GM19324 (cell line): ENCODE measurements around the gene STK35.

Experiments
- ATAC-seq: cut with Tn5 transposase; IDR thresholded peaks from one replicate; pipeline ENCODE4 v1.9.1; 2021; ENCODE audit warnings: mild to moderate bottlenecking, moderate library complexity; ENCODE audit not compliant: unreplicated experiment, low FRiP score

Gene STK35

GRCh38 chr20:2103461-2104153 is 2.0 kb downstream of the STK35 start:
- ATAC-seq: no peak

- no peak for ATAC-seq
These were observed 2.6 kb downstream of the STK35 start for GRCh38 chr20:2104236-2104635.

GRCh38 chr20:2108498-2108897 is 6.9 kb downstream of the STK35 start:
- ATAC-seq: no peak

- ATAC-seq: no peak
These were observed 7.4 kb downstream of the STK35 start for GRCh38 chr20:2108987-2109386.

- no peak for ATAC-seq
These were observed 8.0 kb downstream of the STK35 start for GRCh38 chr20:2109425-2110210.

GRCh38 chr20:2112910-2113309 is 11.3 kb downstream of the STK35 start:
- ATAC-seq: no peak

- no peak for ATAC-seq
These were observed 12.7 kb downstream of the STK35 start for GRCh38 chr20:2114127-2114959.

- no peak for ATAC-seq
These were observed 13.5 kb downstream of the STK35 start for GRCh38 chr20:2114990-2115681.

- ATAC-seq: no peak
These were observed 14.7 kb downstream of the STK35 start for GRCh38 chr20:2116170-2116940.

GRCh38 chr20:2118783-2119182 is 17.2 kb downstream of the STK35 start:
- ATAC-seq: no peak

GRCh38 chr20:2122936-2123335 is 21.3 kb downstream of the STK35 start:
- ATAC-seq: no peak

GRCh38 chr20:2123720-2124119 is 22.1 kb downstream of the STK35 start:
- no peak for ATAC-seq

- ATAC-seq: no peak
These were observed 23.1 kb downstream of the STK35 start for GRCh38 chr20:2124564-2125213.

GRCh38 chr20:2125474-2126112 is 24.0 kb downstream of the STK35 start:
- ATAC-seq: no peak

- no peak for ATAC-seq
These were observed 25.6 kb downstream of the STK35 start for GRCh38 chr20:2127238-2127637.

- no peak for ATAC-seq
These were observed 26.9 kb downstream of the STK35 start for GRCh38 chr20:2128542-2128941.

- ATAC-seq: no peak
These were observed 28.5 kb downstream of the STK35 start for GRCh38 chr20:2130062-2130591.

GRCh38 chr20:2130683-2131082 is 29.1 kb downstream of the STK35 start:
- no peak for ATAC-seq

- ATAC-seq: no peak
These were observed 29.7 kb downstream of the STK35 start for GRCh38 chr20:2131366-2131765.
